Epidermal melanocyte (primary cell): ENCODE measurements around the gene TTC23L.
"Not testable (repeated sequence)": the region's sequence is repeated elsewhere in the genome, so short reads cannot be mapped to it uniquely, and the experiment has no call there.

ENCODE experiments used
- DNase-seq: peaks from one replicate; pipeline ENCODE4 v3.0.0; 2011; ENCODE audit warnings: low spot score; ENCODE audit not compliant: insufficient read length

Gene TTC23L

GRCh38 chr5:34918025-34918424 is 79.1 kb downstream of the TTC23L start:
- no peak for DNase-seq

- DNase-seq, result no peak
Measured at GRCh38 chr5:34919077-34919476, 80.1 kb downstream of the TTC23L start.

- DNase-seq, result not testable (repeated sequence)
Measured at GRCh38 chr5:34923256-34923655, 84.3 kb downstream of the TTC23L start.

GRCh38 chr5:34923694-34924461 is 84.9 kb downstream of the TTC23L start:
- no peak for DNase-seq

GRCh38 chr5:34924462-34924765 is 85.5 kb downstream of the TTC23L start:
- no peak for DNase-seq

- DNase-seq, result no peak
Measured at GRCh38 chr5:34926318-34926888, 87.4 kb downstream of the TTC23L start.

GRCh38 chr5:34927785-34928184 is 88.8 kb downstream of the TTC23L start:
- DNase-seq, result no peak

GRCh38 chr5:34928267-34928666 is 89.3 kb downstream of the TTC23L start:
- DNase-seq, result no peak

- DNase-seq, result peak; percentile 77
Measured at GRCh38 chr5:34929134-34929719, 90.3 kb downstream of the TTC23L start, which contains the start of gene DNAJC21. Gene DNAJC21, plus strand, starts transcription at chr5:34929559. Its CDS starts 261 bp downstream, at chr5:34929820.

GRCh38 chr5:34929720-34930461 is 90.9 kb downstream of the TTC23L start:
- DNase-seq, result peak; percentile 46

- no peak for DNase-seq
Measured at GRCh38 chr5:34930462-34930844, 91.5 kb downstream of the TTC23L start.

GRCh38 chr5:34930870-34931269 is 91.9 kb downstream of the TTC23L start:
- DNase-seq, result no peak

- DNase-seq, result no peak
Measured at GRCh38 chr5:34932947-34933346, 94.0 kb downstream of the TTC23L start.

GRCh38 chr5:34941936-34942335 is 103.0 kb downstream of the TTC23L start:
- DNase-seq, result no peak

- DNase-seq, result no peak
Measured at GRCh38 chr5:34944044-34944443, 105.1 kb downstream of the TTC23L start.

- no peak for DNase-seq
Measured at GRCh38 chr5:34944460-34945047, 105.6 kb downstream of the TTC23L start.
